KMS-11 (cell line): Measurements from ENCODE around the gene ELMOD3.
"Not testable (repeated sequence)": the region's sequence is repeated elsewhere in the genome, so short reads cannot be mapped to it uniquely, and the experiment has no call there.

ENCODE experiments used
- H2AFZ ChIP-seq: fragments of 200-600 bp; sonication (generic); 2 replicates; pipeline ENCODE4 v1.6.1; 2016; ENCODE audit warnings: antibody characterized with exemption, mixed run types, low read depth
- H3K27ac ChIP-seq: fragments of 200-600 bp; sonication (generic); 2 replicates; pipeline ENCODE4 v1.6.1; 2016; ENCODE audit warnings: mild to moderate bottlenecking, mixed run types
- H3K27me3 ChIP-seq: fragments of 200-600 bp; sonication (generic); 2 replicates; pipeline ENCODE4 v1.6.1; 2017; ENCODE audit warnings: mild to moderate bottlenecking, low read depth, mixed run types, moderate library complexity; ENCODE audit not compliant: insufficient read depth
- H3K36me3 ChIP-seq: fragments of 200-600 bp; sonication (generic); 2 replicates; pipeline ENCODE4 v1.6.1; 2017; ENCODE audit warnings: mild to moderate bottlenecking, mixed run types; ENCODE audit not compliant: insufficient read depth
- H3K4me1 ChIP-seq: fragments of 200-600 bp; sonication (generic); 2 replicates; pipeline ENCODE4 v1.6.1; 2016; ENCODE audit warnings: mild to moderate bottlenecking, low read depth, mixed run types; ENCODE audit not compliant: poor library complexity, severe bottlenecking
- H3K4me2 ChIP-seq: fragments of 200-600 bp; sonication (generic); 2 replicates; pipeline ENCODE4 v1.7.0; 2016; ENCODE audit warnings: mild to moderate bottlenecking, mixed run types
- H3K4me3 ChIP-seq: fragments of 200-600 bp; sonication (generic); IDR thresholded peaks from 2 replicates; pipeline ENCODE4 v1.6.1; 2017; ENCODE audit warnings: low read depth, low read length, mixed read lengths; ENCODE audit not compliant: insufficient read depth
- H3K79me2 ChIP-seq: fragments of 200-600 bp; sonication (generic); 2 replicates; pipeline ENCODE4 v1.6.1; 2016; ENCODE audit warnings: low read depth, mixed run types; ENCODE audit not compliant: insufficient read depth
- H3K9ac ChIP-seq: fragments of 200-600 bp; sonication (generic); 2 replicates; pipeline ENCODE4 v1.6.1; 2016; ENCODE audit warnings: mild to moderate bottlenecking, mixed run types
- H4K20me1 ChIP-seq: fragments of 200-600 bp; sonication (generic); 2 replicates; pipeline ENCODE4 v1.6.1; 2016; ENCODE audit warnings: mild to moderate bottlenecking, mixed run types; ENCODE audit not compliant: insufficient read depth
- CTCF ChIP-seq: fragments of 200-600 bp; sonication (generic); conservative IDR thresholded peaks from 2 replicates; pipeline ENCODE4 v1.6.1; 2017; ENCODE audit warnings: low read depth, mild to moderate bottlenecking, antibody characterized with exemption, low read length, moderate library complexity, mixed read lengths

The ELMOD3 gene

GRCh38 chr2:85334928-85335327 is 19.6 kb upstream of the ELMOD3 start:
- Histone ChIP-seq H3K4me1 (peaks cover 12% of the 10 kb centered on the region), H3K4me2 (no peak overlapping the region), H3K27ac (no peak overlapping the region), H3K9ac (no peak overlapping the region), H3K4me3 (no peak overlapping the region), H3K27me3 (no peaks in the 10 kb centered on the region), H2AFZ (no peak overlapping the region), H3K36me3 (no peaks in the 10 kb centered on the region), H3K79me2 (no peaks in the 10 kb centered on the region), H4K20me1 (no peaks in the 10 kb centered on the region)
- TF ChIP-seq CTCF: no peak

GRCh38 chr2:85340034-85340892 is 14.3 kb upstream of the ELMOD3 start:
- Histone ChIP-seq H3K79me2 (no peaks in the 10 kb centered on the region), H3K4me1 (no peaks in the 10 kb centered on the region), H3K9ac (no peak overlapping the region), H2AFZ (no peak overlapping the region), H4K20me1 (no peaks in the 10 kb centered on the region), H3K27ac (no peak overlapping the region), H3K4me3 (no peak overlapping the region), H3K4me2 (no peak overlapping the region), H3K27me3 (no peaks in the 10 kb centered on the region), H3K36me3 (no peaks in the 10 kb centered on the region)
- TF ChIP-seq CTCF: no peak

GRCh38 chr2:85341269-85342029 is 13.1 kb upstream of the ELMOD3 start:
- H3K27ac ChIP-seq: no peak overlapping the region
- H3K9ac ChIP-seq: no peak overlapping the region
- no peak overlapping the region for H2AFZ ChIP-seq
- no peak for TF ChIP-seq CTCF
- no peaks in the 10 kb centered on the region for H3K79me2 ChIP-seq
- H3K4me3 ChIP-seq: no peak overlapping the region
- no peaks in the 10 kb centered on the region for H3K27me3 ChIP-seq
- H3K4me1 ChIP-seq: no peaks in the 10 kb centered on the region
- no peak overlapping the region for H3K4me2 ChIP-seq
- H4K20me1 ChIP-seq: no peaks in the 10 kb centered on the region
- H3K36me3 ChIP-seq: no peaks in the 10 kb centered on the region

GRCh38 chr2:85342156-85342555 is 12.4 kb upstream of the ELMOD3 start:
- Histone ChIP-seq H3K36me3 (no peaks in the 10 kb centered on the region), H3K4me2 (no peak overlapping the region), H3K27me3 (no peaks in the 10 kb centered on the region), H4K20me1 (no peaks in the 10 kb centered on the region), H3K4me1 (no peaks in the 10 kb centered on the region), H3K9ac (no peak overlapping the region), H3K79me2 (no peaks in the 10 kb centered on the region), H3K4me3 (no peak overlapping the region), H2AFZ (no peak overlapping the region), H3K27ac (no peak overlapping the region)
- TF ChIP-seq CTCF: no peak

- not testable (repeated sequence) for H3K27me3 ChIP-seq, H3K27ac ChIP-seq
Observed at GRCh38 chr2:85343207-85343895, 11.2 kb upstream of the ELMOD3 start.

More at GRCh38 chr2:85343207-85343895, 11.2 kb upstream of the ELMOD3 start:
- not testable (repeated sequence) for H3K4me3 ChIP-seq, H3K79me2 ChIP-seq, H2AFZ ChIP-seq, H3K4me1 ChIP-seq, H3K9ac ChIP-seq, H3K36me3 ChIP-seq, H4K20me1 ChIP-seq, H3K4me2 ChIP-seq
